GM12878 (cell line): Measurements from ENCODE around the gene EP400. TPM values are rescaled to one million over a fixed set of nuclear protein-coding genes. Genes with fewer than 3 reads are reported as not detected.

Experiments
- ATAC-seq: fragments of 200-7000 bp; cut with Tn5 transposase; 3 replicates; pipeline ENCODE4 v1.9.1; 2020; ENCODE audit warnings: mild to moderate bottlenecking, moderate library complexity
- BruUV-seq: library from RNA; stranded (reverse); fragments of 400-500 nt; replicated peaks from 2 replicates; lab custom pipeline; 2021; lab: Mats Ljungman, UMichigan
- CTCF ChIA-PET: fragments of 300-600 bp; sonication (Branson Sonifier 250); formaldehyde crosslinking; extraction: SDS; loops from one replicate; lab custom pipeline; 2021; ENCODE audit warnings: inconsistent platforms; lab: Yijun Ruan, JAX
- POLR2A ChIA-PET: fragments of 350-600 bp; formaldehyde crosslinking; extraction: SDS; loops from one replicate; lab custom pipeline; 2021; ENCODE audit warnings: inconsistent platforms; lab: Charles Lee
- RAD21 ChIA-PET: fragments of 300-600 bp; sonication (Branson Sonifier 250); formaldehyde crosslinking; loops from one replicate; lab custom pipeline; 2023; ENCODE audit warnings: antibody characterized with exemption; ENCODE audit not compliant: unreplicated experiment; lab: Charles Lee
- SMC1A ChIA-PET: fragments of 300-600 bp; sonication (Branson Sonifier 250); formaldehyde crosslinking; loops from one replicate; lab custom pipeline; 2023; ENCODE audit not compliant: unreplicated experiment, uncharacterized antibody; lab: Charles Lee
- DNase-seq: peaks from one replicate; pipeline ENCODE4 v3.0.0-alpha.2; 2011; ENCODE audit warnings: low read depth, low spot score
- FAIRE-seq: peaks from 3 replicates; lab custom pipeline; 2011; peaks lifted over from hg19 to GRCh38; lab: Jason Lieb, UNC
- H2AFZ ChIP-seq: 2 replicates; pipeline ENCODE4 v1.6.0; 2011; ENCODE audit warnings: low read depth, low read length, control low read depth; ENCODE audit not compliant: control insufficient read depth
- H3K27ac ChIP-seq: 2 replicates; pipeline ENCODE4 v1.5.1; 2011; ENCODE audit warnings: control low read depth; ENCODE audit not compliant: control insufficient read depth, insufficient read depth
- H3K27me3 ChIP-seq, 2 experiments: replicated peaks in 1 of 2; 2 replicates each; pipeline versions ENCODE4 v1.6.0 to v1.6.1; 2011; ENCODE audit warnings: low read length in 1 of 2; ENCODE audit not compliant: control insufficient read depth in 2 of 2, insufficient read depth in 2 of 2
- H3K36me3 ChIP-seq, 2 experiments: 2 replicates each; pipeline ENCODE4 v1.5.1; 2011; ENCODE audit warnings: low read length in 1 of 2; ENCODE audit not compliant: control insufficient read depth in 2 of 2, insufficient read depth in 2 of 2
- H3K4me1 ChIP-seq: 2 replicates; pipeline ENCODE4 v1.6.1; 2011; ENCODE audit warnings: mild to moderate bottlenecking, low read length, moderate library complexity, mixed read lengths; ENCODE audit not compliant: control insufficient read depth, insufficient read depth
- H3K4me2 ChIP-seq: 2 replicates; pipeline ENCODE4 v1.6.0; 2011; ENCODE audit warnings: control low read depth; ENCODE audit not compliant: control insufficient read depth, insufficient read depth
- H3K4me3 ChIP-seq: fragments of 200-600 bp; sonication (generic); 2 replicates; pipeline ENCODE4 v1.5.1; 2016
- H3K79me2 ChIP-seq: 2 replicates; pipeline ENCODE4 v1.6.0; 2011; ENCODE audit warnings: low read length; ENCODE audit not compliant: control insufficient read depth, insufficient read depth
- H3K9ac ChIP-seq: 2 replicates; pipeline ENCODE4 v1.8.0; 2011; ENCODE audit warnings: low read length, control low read depth, mixed read lengths; ENCODE audit not compliant: control insufficient read depth, insufficient read depth
- H3K9me3 ChIP-seq: replicated peaks from 3 replicates; pipeline ENCODE4 v1.5.1; 2011; ENCODE audit warnings: mild to moderate bottlenecking, low read length; ENCODE audit not compliant: control insufficient read depth, insufficient read depth
- H4K20me1 ChIP-seq: 2 replicates; pipeline ENCODE4 v1.6.0; 2011; ENCODE audit not compliant: control insufficient read depth, insufficient read depth
- ATF7 ChIP-seq: fragments of 450-650 bp; IDR thresholded peaks from 2 replicates; pipeline ENCODE4 v1.6.1; 2016; ENCODE audit warnings: low read depth, mild to moderate bottlenecking
- CBFB ChIP-seq: IDR thresholded peaks from 2 replicates; pipeline ENCODE4 v1.6.1; 2016; ENCODE audit warnings: antibody characterized with exemption, low read depth
- CEBPZ ChIP-seq: fragments of 150-350 bp; IDR thresholded peaks from 2 replicates; pipeline ENCODE4 v1.6.1; 2016; ENCODE audit warnings: low read depth, low read length
- CHD4 ChIP-seq: fragments of 200-600 bp; sonication (generic); IDR thresholded peaks from 2 replicates; pipeline ENCODE4 v1.6.1; 2016; ENCODE audit warnings: mild to moderate bottlenecking
- PAX5 ChIP-seq: IDR thresholded peaks from 2 replicates; pipeline ENCODE4 v1.6.1; 2011; ENCODE audit warnings: low read depth, low read length, borderline replicate concordance
- PKNOX1 ChIP-seq: fragments of 450-650 bp; IDR thresholded peaks from 2 replicates; pipeline ENCODE4 v1.6.1; 2016; ENCODE audit warnings: mild to moderate bottlenecking
- RELA ChIP-seq: fragments of 450-650 bp; IDR thresholded peaks from 2 replicates; pipeline ENCODE4 v1.8.0; 2014; ENCODE audit warnings: borderline replicate concordance; ENCODE audit not compliant: partially characterized antibody
- REST ChIP-seq: IDR thresholded peaks from 2 replicates; pipeline ENCODE4 v1.6.1; 2012; ENCODE audit warnings: mild to moderate bottlenecking, low read depth, low read length
- RUNX3 ChIP-seq: IDR thresholded peaks from 2 replicates; pipeline ENCODE4 v1.6.1; 2012; ENCODE audit warnings: low read length, inconsistent platforms
- SUZ12 ChIP-seq: fragments of 200-600 bp; sonication (generic); IDR thresholded peaks from one replicate; pipeline ENCODE4 v1.6.1; 2018; ENCODE audit warnings: antibody characterized with exemption, mild to moderate bottlenecking; ENCODE audit not compliant: unreplicated experiment
- YBX1 ChIP-seq: fragments of 450-650 bp; IDR thresholded peaks from 2 replicates; pipeline ENCODE4 v1.6.1; 2016; ENCODE audit warnings: antibody characterized with exemption
- ZBED1 ChIP-seq: IDR thresholded peaks from 2 replicates; pipeline ENCODE4 v1.6.1; 2016; ENCODE audit warnings: borderline replicate concordance
- WGBS: methylation state at CpG from one replicate; pipeline ENCODE4 v1.1.6; 2016; ENCODE audit warnings: low lambda C conversion rate; ENCODE audit not compliant: insufficient replicate concordance, insufficient coverage; ENCODE audit errors: missing lambda C conversion rate; 5-methylcytosine and 5-hydroxymethylcytosine counted together
- in situ Hi-C: fragments of 300-500 bp; cut with MboI; formaldehyde crosslinking; loops from 9 replicates; pipeline ENCODE4 v1.14.3; 2018; ENCODE audit warnings: mixed read lengths
- intact Hi-C: fragments of 100-400 bp; cut with micrococcal nuclease; formaldehyde crosslinking; loops from one replicate; pipeline ENCODE4 v1.14.2; 2022; ENCODE audit not compliant: unreplicated experiment
- polyA plus RNA-seq, 11 experiments: library from polyadenylated mRNA; depleted of rRNA in 4 of 11; unstranded in 6 of 11; stranded (reverse) in 5 of 11; fragments of >200 nt; fragmentation: Nextera tagmentation in 4 of 11; fragmentation: Illumina TruSeq in 1 of 11; extraction: Ambion mirVana in 4 of 11; extraction: Trizol in 1 of 11; gene quantifications; 1 replicate in 1 of 11; 2 replicates in 10 of 11; pipeline versions ENCODE4 v1.2.1 to v1.2.3, GENCODE V29; 2011 to 2016; ENCODE audit warnings: inconsistent platforms in 2 of 11, missing spikeins in 2 of 11, low read depth in 1 of 11
- total RNA-seq, 4 experiments: library from RNA; depleted of rRNA in 3 of 4; stranded (reverse); fragments of >200 nt in 3 of 4; fragmentation: Illumina TruSeq in 1 of 4; extraction: Trizol in 1 of 4; gene quantifications; 2 replicates each; pipeline versions ENCODE4 v1.2.1 to v1.2.3, GENCODE V29; 2013 to 2021

Gene EP400
- total and polyA plus RNA-seq, 10 of the 15 experiments (the other 5 are each of a cell fraction or from before 2014, with no cell fraction given), result 3.8 to 44.2 (median 8.4) TPM

GRCh38 chr12:131901431-131902331, 48.1 kb upstream of the EP400 start (continued):
- TF ChIP-seq CEBPZ, result no peak
- TF ChIP-seq CBFB, result no peak

GRCh38 chr12:131902332-131903241, 47.2 kb upstream of the EP400 start:
- intact Hi-C loops (no loop called here), in situ Hi-C loops (no loop called here)
- no peaks in the 10 kb centered on the region; the same call in 1 of the 2 replicates for H4K20me1 ChIP-seq
- H3K79me2 ChIP-seq, result no peaks in the 10 kb centered on the region
- no peak overlapping the region for H3K9ac ChIP-seq
- no peaks in the 10 kb centered on the region for H3K9me3 ChIP-seq
- H3K27ac ChIP-seq, result no peak overlapping the region
- WGBS, result 82% methylated on average over 16 of the region's 25 CpGs
- ChIA-PET SMC1A (no interaction called here), RAD21 (no interaction called here), CTCF (interaction anchor here (0.5 to 0.6 kb wide), 2 partner anchors 20 to 252 kb away, joined by 3 read pairs; no protein-coding TSS in a partner anchor), POLR2A (no interaction called here)
- H2AFZ ChIP-seq, result no peak overlapping the region
- BruUV-seq, result no TSS peak
- ATAC-seq (no peak), FAIRE-seq (no peak), DNase-seq (no peak)
- no peak overlapping the region for H3K4me2 ChIP-seq
- no peak overlapping the region for H3K4me3 ChIP-seq
- no peaks in the 10 kb centered on the region for H3K4me1 ChIP-seq
- no peaks in the 10 kb centered on the region for H3K27me3 ChIP-seq
- no peaks in the 10 kb centered on the region for H3K36me3 ChIP-seq
- TF ChIP-seq CHD4 (no peak), RELA (no peak), SUZ12 (no peak), REST (no peak), YBX1 (no peak), RUNX3 (no peak), ATF7 (no peak), PAX5 (no peak), ZBED1 (no peak), PKNOX1 (no peak)
